NCI-H1436 (cell line): Measurements from ENCODE around the gene SLC9A3.

Experiments used
- DNase-seq: peaks from one replicate; lab custom pipeline; 2025; lab: John Stamatoyannopoulos, UW

The SLC9A3 gene

DNA sequence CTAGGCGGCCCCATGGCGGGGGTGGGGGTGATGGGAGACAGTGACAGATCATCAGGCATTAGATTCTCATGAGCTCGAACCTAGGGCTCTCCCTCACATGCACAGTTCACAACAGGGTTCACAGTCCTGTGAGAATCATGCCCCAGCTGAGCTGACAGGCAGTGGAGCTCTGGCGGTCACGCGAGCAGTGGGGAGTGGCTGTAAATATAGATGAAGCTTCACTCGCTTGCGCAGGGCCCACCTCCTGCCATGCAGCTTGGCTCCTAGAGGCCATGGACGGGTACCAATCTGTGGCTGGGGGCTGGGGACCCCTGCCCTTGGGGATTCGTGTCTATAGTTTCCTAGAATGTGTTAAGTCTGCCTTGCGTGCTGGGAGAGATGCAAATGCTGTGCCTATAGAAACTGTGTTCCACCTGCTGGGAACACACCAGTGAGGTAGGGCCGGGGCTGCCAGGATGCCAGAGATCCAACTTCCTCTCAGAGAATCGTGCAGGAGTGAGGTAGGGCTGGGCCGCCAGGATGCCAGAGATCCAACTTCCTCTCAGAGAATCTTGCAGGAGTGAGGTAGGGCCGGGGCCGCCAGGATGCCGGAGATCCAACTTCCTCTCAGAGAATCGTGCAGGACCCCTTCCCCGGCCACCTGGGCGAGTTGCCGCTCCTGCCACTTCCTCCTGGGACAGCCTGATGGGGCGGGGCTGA, 95.3 kb downstream of the SLC9A3 start:
- no peak for DNase-seq

DNA sequence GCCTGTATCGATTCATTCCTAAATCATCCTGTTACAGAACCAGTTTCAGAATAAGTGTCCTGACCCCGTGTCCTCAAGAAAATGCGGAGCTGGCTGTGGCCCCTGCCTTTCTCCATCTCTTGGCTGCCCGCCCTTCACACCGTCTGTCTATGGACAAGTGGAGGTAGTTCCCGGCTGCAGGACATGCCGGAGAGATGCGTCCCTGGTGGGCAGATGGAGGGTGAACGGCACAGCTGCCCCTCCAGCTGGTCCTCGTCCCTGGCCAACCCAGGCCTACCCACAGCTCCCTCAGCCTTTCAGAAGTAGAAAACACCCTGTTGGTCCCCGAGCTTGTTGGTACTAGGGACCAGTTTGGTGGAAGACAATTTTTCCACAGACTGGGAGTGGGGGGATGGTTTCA, 96.0 kb downstream of the SLC9A3 start:
- DNase-seq: no peak

DNA sequence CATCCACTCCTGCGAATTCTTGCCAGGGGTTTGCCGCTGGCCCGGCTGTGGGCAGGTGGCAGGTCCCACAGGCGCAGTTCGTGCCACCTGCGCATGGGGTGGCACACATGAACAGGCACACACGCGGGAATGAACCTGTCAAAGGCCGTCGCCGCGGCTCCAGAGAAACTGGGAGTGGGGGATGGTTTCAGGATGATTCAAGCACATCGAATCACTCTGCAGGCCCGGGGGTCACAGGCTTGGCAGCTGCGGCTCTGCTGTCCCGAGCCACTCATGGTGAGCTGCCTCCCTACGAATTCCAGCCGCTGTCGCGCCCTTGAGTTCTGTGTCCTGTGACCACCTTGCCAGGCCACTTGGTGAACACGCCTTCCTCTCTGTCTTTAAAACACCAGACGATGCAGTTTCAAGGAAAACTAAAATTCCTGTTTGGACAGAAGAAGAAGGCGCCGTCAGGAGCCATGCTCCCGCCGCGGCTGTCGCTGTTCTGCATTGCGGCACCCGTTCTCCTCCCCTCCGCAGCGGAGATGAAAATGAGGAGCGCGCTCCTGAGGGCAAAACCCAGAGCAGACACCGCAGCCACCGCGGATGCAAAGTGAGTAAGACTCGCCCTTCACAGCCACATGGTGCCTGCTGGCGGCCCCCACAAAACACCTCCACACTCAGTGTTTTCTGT, 96.7 kb downstream of the SLC9A3 start:
- DNase-seq: no peak

DNA sequence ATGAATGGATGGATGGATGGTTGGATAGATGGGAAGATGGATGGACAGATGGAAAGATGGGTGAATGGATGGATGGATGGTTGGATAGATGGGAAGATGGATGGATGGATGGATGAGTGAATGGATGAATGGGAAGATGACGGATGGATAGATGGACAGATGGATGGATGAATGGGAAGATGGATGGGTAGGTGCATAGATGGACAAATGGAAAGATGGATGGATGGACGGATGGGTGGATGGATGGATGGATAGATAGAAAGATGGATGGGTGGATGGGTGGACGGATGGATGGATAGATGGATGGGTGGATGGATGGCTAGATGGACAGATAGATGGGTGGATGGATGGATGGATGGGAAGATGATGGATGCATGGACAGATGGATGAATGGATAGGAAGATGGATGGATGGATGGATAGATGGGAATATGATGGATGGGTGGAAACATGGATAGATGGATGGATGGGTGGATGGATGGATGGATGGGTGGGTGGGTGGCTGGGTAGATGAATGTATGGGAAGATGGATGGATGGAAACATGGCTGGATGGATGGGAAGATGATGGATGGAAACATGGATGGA, 97.8 kb downstream of the SLC9A3 start:
- DNase-seq: no peak

DNA sequence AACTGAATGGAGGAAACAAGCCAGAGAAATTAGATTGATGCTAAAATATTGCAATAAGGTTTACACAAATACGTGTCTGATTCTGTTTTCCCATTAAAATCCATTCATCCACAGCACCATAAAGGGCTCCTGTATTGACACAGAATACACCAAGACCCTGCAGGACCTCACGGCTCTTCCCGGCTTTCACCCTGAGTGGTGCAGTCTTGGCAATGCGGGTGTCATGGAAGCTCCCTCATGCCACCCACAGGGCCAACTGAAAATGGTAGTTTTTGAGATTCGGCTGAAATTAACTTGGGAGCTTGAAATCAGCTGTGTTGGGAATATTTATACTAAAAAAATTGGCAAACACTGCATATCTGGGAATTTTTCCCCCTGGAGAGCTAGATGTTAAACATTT, 98.5 kb downstream of the SLC9A3 start:
- DNase-seq: no peak

DNA sequence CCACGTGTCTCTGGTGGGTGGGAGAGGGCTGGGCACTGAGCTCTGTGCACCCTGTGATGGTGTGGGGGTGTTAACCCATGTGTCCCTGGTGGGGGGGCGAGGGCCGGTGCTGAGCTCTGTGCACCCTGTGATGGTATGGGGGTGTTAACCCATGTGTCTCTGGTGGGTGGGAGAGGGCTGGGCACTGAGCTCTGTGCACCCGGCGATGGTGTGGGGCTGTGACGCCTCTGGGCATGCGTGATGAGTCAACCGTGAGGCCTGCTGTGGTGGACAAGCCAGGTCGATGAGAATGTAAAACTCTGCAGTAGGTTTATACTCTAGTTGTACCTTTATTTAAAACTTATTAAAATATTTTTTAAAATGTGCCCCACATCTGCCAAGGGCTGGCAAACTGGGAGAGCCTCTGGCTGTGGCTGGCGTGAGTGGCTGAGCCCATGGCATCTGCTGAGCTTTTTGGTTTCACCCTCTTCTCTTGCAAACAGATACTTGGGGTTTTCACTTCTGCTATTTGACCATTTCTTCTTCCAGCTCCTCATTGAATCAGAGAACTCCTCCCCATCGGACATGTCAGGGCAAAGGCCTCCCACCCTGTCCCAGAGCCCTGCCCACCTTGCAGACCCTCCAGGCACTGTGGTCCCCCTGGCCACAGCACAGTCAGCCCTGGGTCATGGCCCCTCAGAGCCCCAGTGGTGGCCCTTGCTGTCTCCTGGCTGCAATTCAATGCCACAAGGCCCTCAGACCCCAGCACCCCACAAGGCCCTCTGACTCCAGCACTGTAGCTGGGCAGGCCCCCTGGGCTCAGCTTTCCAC, 99.7 kb downstream of the SLC9A3 start:
- no peak for DNase-seq

DNA sequence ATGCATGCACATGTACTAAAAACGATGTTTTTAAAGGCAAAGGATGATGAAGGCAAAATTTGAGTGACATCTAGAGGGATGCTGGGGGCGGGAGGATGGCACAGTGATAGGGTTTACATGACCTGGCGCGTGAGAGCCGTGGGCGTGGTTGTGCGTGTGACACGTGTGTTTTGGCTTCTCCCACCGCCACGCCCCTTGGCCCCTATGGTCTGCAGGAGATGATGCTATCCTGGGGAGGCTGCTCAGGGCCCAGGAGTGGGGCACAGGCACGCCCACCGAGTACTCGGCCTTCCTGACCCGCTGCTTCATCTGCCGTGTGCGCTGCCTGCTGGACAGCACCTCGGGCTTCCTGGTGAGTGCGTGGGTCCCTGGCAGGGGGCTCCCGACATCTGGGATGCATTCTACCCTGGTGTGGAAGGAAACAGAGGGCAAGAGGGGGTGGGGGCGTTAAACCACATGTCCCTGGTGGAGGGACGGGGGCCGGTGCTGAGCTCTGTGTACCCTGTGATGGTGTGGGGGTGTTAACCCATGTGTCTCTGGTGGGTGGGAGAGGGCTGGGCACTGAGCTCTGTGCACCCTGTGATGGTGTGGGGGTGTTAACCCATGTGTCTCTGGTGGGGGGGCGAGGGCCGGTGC, 100.5 kb downstream of the SLC9A3 start:
- no peak for DNase-seq

DNA sequence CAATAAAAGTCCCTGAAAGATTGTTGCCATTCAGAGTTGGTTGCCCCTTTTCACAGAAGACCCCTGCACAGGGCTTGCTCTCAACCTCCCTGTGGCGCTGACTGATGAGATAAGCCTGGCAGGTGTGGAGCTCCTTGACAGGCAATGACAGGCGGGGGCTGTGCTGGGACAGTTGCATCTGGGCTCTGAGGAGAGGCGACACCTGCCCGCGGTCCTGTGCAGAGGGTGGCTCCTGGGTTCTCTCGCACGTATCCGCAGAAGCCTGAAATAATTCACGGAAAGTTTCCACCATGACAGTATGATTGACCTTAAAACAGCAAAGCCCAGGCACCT, 101.0 kb downstream of the SLC9A3 start:
- DNase-seq: no peak

DNA sequence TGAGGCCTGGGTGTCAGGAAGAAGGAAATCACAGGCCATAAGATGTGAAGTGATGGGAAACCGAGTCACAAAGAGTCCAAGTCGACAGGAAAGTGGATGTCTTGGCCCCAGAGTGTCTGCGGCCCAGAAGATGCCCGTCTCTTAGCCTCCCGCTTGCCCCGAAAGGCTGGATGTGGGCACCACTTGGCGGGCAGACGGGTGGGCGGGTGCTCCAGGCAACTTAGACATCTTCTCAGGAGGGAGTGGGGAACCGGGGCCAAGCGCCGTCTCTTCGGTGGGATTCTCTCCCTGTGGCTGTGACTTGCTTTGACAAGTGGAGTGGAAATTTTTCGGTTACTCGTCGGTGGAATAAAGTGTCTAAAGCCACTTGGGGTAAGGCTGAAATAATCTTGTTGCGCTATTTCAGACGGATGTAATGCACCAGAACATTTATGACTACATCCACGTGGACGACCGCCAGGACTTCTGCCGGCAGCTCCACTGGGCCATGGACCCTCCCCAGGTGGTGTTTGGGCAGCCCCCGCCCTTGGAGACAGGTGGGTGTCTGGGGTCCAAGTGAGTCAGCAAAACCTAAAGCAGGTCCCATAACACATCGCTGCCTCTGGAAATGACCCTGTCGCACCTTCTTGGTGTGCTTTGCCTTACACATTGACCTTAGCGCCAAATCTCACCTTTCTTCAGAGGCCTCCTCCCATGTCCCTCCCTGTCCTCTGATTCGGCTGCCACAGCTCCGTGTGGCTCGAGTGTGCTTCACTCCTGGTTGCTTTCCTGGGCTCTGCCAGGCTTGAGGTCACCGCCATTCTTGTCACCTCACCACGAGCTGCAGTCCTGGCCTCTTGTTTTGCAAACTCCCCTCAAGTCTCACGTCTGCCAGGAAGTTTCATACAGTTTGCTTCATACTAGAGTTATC, 101.7 kb downstream of the SLC9A3 start:
- DNase-seq: no peak

DNA sequence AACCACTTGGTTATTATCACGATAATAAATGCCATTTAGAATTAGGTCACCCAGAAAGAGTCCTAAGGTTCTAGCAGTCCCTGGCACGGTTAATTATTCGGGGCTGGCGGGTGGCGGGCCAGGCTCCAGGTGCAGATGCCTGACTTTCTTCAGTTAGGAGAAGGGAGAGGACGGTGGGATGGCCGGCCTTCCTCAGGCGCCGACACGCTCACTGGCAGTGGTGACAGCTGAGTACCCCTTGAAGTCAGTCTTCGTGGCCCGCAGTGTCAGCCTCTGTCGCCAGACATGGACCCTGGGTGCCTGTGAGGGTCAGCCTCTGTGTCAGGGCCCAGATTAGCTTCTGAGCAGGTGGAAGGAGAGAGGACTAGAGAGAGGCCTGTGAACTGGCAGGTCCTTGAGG, 102.3 kb downstream of the SLC9A3 start:
- DNase-seq: no peak

DNA sequence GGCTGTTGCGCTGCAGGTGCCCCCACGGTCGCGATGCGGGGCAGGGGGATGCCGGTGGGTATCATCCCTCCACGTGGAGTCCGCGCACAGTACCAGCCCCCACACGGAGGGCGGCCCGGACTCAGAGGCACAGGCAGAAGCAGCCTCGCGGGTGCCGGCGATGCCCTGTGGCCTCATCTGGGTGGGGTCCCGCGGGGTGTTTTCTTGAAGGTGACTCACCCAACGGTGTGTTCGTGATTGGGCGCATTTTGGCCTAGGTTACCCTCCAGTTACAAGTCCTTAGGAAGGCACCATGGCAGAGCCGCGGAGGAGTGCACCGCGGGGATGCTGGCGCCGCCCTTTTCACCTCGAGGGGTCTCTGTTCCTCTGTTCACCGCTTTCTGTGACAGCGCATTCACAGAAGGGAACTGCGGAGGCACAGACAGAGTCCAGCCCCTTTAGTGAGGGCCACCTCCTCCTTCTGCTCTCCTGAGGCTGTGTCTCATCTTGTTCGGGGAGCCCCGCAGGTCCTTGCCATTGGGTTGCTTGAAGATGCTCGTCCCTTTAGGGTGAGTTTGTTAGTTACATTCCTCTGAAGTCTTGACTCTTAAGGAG, 102.9 kb downstream of the SLC9A3 start:
- DNase-seq: no peak

DNA sequence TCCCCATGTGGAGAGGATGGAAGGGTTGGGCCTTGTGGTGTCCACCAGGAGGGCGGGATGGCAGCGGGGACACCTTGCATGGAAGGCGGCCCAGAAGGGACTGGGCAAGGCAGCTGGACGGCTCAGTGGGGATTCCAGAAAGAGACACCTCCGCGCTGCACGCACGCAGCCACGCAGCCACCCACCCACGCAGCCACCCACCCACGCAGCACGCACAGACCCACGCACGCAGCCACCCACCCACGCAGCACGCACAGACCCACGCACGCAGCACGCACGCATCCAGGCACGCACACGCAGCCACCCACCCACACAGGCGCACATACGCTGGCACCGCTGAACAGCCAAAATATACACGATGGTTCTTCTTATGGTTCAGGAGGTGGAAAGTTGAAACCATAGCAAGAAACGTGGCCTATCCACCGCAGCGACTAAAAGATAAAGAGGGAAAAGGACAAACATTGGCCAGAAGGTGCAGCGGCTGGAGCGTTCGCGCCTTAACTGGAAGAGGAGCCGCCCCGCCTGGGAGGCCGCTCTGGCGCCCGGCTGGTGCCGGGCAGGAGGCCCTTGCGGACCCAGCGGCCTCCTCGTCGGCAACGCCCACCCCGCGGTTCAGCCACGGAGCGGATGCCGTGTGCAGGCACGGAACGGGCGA, 103.5 kb downstream of the SLC9A3 start:
- no peak for DNase-seq
